Muscle of leg (tissue), 11 donors: ENCODE data around the gene ENTR1. TPM values are rescaled to one million over a fixed set of nuclear protein-coding genes. Genes with fewer than 3 reads are reported as not detected.

Experiments
- DNase-seq: peaks from one replicate; pipeline ENCODE4 v3.0.0; 2013
- H3K27ac ChIP-seq: one replicate; pipeline ENCODE4 v1.5.1; 2013; ENCODE audit warnings: mild to moderate bottlenecking, low read length, control low read depth
- H3K27me3 ChIP-seq: one replicate; pipeline ENCODE4 v1.6.1; 2013; ENCODE audit warnings: low read length; ENCODE audit not compliant: control insufficient read depth, insufficient read depth
- H3K36me3 ChIP-seq: one replicate; pipeline ENCODE4 v1.6.1; 2013; ENCODE audit warnings: low read length; ENCODE audit not compliant: control insufficient read depth, insufficient read depth
- H3K4me1 ChIP-seq: one replicate; pipeline ENCODE4 v1.6.1; 2013; ENCODE audit warnings: low read length; ENCODE audit not compliant: control insufficient read depth, insufficient read depth
- H3K4me3 ChIP-seq: one replicate; pipeline ENCODE4 v1.5.1; 2013; ENCODE audit warnings: low read length, control low read depth
- H3K9me3 ChIP-seq: replicated peaks from 2 replicates; pipeline ENCODE4 v1.6.1; 2013; ENCODE audit warnings: low read depth, low read length; ENCODE audit not compliant: control insufficient read depth
- WGBS: methylation state at CpG from one replicate; pipeline ENCODE4 v1.1.5; 2013; ENCODE audit warnings: missing lambda C conversion rate; ENCODE audit not compliant: insufficient coverage; 5-methylcytosine and 5-hydroxymethylcytosine counted together
- polyA plus RNA-seq, 8 donors: library from polyadenylated mRNA; unstranded; fragments of 120-200 nt; gene quantifications; one replicate each; pipeline versions ENCODE4 v1.2.1 to v1.2.3, GENCODE V29; 2013; ENCODE audit warnings: inconsistent platforms in 1 of 8, low replicate concordance in 1 of 8; ENCODE audit not compliant: insufficient read length in 8 of 8, insufficient read depth in 1 of 8
- total RNA-seq: library from RNA; stranded (reverse); fragments of 120-200 nt; gene quantifications from one replicate; pipeline ENCODE4 v1.2.4, GENCODE V29; 2013

ENTR1 gene
- total and polyA plus RNA-seq, 9 donors: 20.9 to 35.0 (median 32.2) TPM

DNA sequence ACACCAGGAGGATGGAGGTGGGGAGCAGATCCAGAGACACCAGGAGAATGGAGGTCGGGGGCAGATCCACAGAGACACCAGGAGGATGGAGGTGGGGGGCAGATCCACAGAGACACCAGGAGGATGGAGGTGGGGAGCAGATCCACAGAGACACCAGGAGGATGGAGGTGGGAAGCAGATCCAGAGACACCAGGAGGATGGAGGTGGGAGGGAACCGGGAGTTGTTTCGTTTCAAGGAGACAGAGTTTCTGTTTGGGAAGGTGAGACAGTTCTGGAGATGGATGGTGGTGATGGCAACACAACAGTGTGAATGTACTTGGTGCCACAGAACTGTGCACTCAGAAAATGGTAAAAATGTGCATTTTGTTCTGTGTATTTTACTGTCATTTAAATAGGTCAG, 38.2 kb upstream of the ENTR1 start:
- WGBS: 93% methylated on average over 3 of the region's 3 CpGs
- no peak for DNase-seq
- no peak overlapping the region for H3K27ac ChIP-seq
- H3K27me3 ChIP-seq: no peaks in the 10 kb centered on the region
- no peak overlapping the region for H3K4me3 ChIP-seq
- no peaks in the 10 kb centered on the region for H3K4me1 ChIP-seq
- H3K9me3 ChIP-seq: no peaks in the 10 kb centered on the region
- H3K36me3 ChIP-seq: peaks cover 84% of the 10 kb centered on the region

DNA sequence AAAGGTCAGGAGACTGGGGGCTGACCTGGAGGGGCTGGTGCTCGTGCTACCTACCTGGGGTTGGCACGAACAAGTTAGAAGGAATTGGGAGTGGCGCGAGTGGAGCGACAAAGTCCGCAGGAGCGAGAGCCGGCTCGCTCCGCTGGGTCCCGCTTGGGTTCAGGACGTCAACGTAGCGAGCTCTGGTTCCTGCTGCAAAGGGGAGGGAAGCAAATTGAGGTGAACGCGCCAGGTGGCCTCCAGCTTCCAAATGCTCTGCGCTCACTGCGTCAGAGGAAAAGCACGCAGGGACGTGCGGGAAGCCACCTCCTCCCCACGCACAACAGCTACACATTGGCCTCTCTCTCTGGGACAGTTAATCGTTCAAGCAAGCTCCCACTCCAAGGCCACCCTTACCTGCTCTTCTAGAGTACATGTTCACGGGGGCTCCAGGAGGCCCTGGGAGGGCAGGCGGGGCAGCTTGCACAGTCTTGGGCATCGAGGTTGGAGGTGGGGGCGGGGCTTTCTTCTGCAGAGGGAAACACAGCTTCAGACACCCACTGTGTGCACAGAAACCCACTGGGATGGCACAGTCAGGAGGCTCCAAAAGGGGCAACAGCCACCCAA, 36.9 kb upstream of the ENTR1 start:
- DNase-seq: no peak
- no peak overlapping the region for H3K27ac ChIP-seq
- no peaks in the 10 kb centered on the region for H3K27me3 ChIP-seq
- no peaks in the 10 kb centered on the region for H3K4me1 ChIP-seq
- 93% methylated on average over 25 of the region's 27 CpGs for WGBS
- H3K4me3 ChIP-seq: no peak overlapping the region
- no peaks in the 10 kb centered on the region for H3K9me3 ChIP-seq
- peaks cover 92% of the 10 kb centered on the region for H3K36me3 ChIP-seq

DNA sequence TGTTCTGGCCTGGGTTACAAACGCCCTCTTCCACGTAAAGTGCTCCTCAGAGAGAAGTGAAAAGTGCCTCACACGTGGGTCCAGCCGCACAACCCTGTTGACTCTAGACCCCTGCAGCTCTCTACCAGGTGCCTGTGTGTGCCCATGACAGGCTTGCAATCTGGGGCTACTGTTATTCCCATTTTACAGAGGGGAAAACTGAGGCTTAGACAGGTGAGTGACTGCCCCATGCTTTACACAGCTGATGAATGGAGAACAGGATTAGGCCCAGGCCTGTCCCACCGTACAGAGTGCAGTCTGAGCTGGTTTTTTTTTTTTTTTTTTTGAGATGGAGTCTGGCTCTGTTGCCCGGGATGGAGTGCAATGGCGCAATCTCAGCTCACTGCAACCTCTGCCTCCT, 35.4 kb upstream of the ENTR1 start:
- DNase-seq: no peak
- WGBS: 94% methylated on average over 2 of the region's 7 CpGs
- Histone ChIP-seq H3K9me3 (no peaks in the 10 kb centered on the region), H3K36me3 (peaks cover 95% of the 10 kb centered on the region), H3K27ac (no peak overlapping the region), H3K4me1 (no peaks in the 10 kb centered on the region), H3K4me3 (no peak overlapping the region), H3K27me3 (no peaks in the 10 kb centered on the region)

DNA sequence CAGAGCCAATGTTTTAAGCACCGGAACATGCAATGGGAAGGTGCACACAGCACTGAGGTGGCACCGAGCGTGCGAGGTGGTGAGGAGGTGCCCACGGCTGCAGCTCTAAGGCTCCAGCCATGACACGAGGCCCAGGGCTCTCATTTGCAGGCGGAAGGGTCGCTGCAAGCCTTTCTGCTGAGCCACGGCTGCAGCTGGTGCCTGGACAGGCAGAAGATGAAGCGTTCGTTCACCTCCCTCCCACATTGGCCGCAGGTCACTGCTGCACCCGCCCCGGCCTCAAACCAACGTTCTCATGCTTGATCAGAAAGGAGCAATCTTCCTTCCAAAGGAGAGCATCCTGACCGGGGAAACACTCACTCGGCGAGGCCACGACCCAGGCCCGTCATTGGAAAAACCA, 33.7 kb upstream of the ENTR1 start:
- peaks cover 83% of the 10 kb centered on the region for H3K36me3 ChIP-seq
- WGBS: 95% methylated on average over 20 of the region's 20 CpGs

DNA sequence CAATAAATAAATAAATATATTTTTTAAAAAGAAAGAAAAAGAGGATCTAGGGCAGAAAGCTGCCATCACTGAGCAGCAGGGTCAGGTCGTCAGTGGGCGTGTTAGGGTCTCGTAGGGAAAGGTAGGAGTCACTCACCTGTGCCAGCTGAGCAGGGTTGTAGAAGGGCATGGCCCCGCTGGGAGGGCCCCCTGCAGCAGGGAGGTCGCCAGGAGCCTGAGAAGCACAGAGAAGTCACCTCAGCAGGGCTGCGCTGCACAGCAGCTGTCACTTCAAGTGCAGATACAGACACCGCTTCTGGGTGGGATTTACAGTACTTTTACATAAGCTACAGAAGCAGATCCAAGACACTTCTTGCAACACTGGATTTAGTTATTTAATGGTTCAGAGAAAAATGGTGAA, 33.3 kb upstream of the ENTR1 start:
- DNase-seq: no peak
- 92% methylated on average over 3 of the region's 7 CpGs for WGBS
- H3K36me3 ChIP-seq: peaks cover 79% of the 10 kb centered on the region
- H3K9me3 ChIP-seq: no peaks in the 10 kb centered on the region
- H3K27me3 ChIP-seq: no peaks in the 10 kb centered on the region
- H3K27ac ChIP-seq: no peak overlapping the region
- H3K4me1 ChIP-seq: peaks cover 5% of the 10 kb centered on the region
- H3K4me3 ChIP-seq: no peak overlapping the region

More for the DNA sequence above, 33.7 kb upstream of the ENTR1 start:
- peaks cover 5% of the 10 kb centered on the region for H3K4me1 ChIP-seq
- no peak overlapping the region for H3K4me3 ChIP-seq
- H3K27ac ChIP-seq: no peak overlapping the region
- no peaks in the 10 kb centered on the region for H3K27me3 ChIP-seq
- H3K9me3 ChIP-seq: no peaks in the 10 kb centered on the region
- DNase-seq: no peak

DNA sequence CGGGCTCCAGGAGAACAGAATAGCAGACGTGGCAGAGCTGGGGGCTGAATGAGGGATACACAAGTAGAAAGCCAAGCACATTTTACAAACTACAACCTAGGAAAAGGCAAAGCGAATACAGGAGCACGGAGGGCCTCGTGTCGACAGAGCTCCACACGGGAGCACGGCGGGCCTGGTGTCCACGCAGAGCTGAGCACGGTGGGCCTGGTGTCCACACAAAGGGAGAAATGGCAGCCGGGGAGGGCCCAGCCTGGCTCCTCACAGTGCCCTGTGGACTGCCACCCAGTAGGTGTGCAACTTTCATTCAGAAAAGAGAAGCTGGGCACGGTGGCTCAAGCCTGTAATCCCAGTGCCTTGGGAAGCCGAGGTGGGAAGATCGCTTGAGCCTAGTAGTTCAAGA, 32.7 kb upstream of the ENTR1 start:
- H3K27me3 ChIP-seq: no peaks in the 10 kb centered on the region
- WGBS: 91% methylated on average over 9 of the region's 15 CpGs
- no peak for DNase-seq
- H3K9me3 ChIP-seq: no peaks in the 10 kb centered on the region
- peaks cover 9% of the 10 kb centered on the region for H3K4me1 ChIP-seq
- H3K27ac ChIP-seq: no peak overlapping the region
- H3K36me3 ChIP-seq: peaks cover 74% of the 10 kb centered on the region
- H3K4me3 ChIP-seq: no peak overlapping the region

DNA sequence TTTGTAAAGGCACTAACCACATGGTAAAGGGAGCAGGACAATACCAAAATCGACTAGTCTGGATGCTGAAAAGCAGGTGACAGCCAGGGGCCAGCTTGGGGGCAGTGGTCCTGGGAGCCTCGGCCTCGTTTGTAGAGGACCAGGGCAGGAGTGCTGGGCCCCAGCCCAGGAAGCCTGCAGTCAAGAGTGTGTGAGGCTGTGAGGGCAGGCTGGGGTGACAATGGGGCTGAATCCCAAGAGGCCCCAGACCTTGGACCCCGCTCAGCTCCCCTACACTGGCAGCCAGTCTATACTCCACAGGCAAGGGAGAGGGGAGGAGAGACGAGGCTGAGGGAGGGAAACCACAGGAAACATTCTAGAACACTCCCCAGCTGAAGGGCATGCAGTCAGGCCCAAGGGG, 31.9 kb upstream of the ENTR1 start:
- no peak for DNase-seq
- Histone ChIP-seq H3K27ac (no peak overlapping the region), H3K4me3 (no peak overlapping the region), H3K36me3 (peaks cover 67% of the 10 kb centered on the region), H3K27me3 (no peaks in the 10 kb centered on the region), H3K4me1 (peaks cover 17% of the 10 kb centered on the region), H3K9me3 (no peaks in the 10 kb centered on the region)
- 71% methylated on average over 3 of the region's 5 CpGs for WGBS

DNA sequence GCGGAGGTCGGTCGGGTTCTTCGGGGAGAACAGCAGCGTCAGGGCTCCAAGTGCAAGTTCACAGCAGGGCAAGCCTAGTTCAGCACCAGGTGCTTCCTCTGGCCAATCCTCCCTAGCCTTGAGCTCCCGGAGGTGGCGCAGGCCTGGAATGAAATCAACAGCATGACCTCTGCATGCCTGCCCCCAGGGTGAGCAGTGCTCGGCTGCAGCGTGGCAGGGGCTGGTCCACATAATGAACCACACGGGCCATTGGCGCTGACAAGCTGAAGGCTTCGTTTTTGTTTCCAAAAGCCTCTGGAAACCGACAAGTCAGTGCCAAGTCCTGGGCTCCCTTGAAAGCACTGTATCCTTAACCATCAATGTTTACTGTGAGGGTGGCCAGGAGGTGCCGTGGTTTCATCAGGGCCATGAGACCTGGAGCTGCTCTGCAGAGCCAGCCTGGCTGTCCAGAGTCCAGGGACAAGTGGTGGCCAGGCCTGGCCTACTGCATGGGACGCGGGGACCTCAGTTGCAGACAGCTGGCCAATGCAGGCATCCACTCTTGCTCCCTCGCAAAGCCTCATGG, 31.3 kb upstream of the ENTR1 start:
- H3K9me3 ChIP-seq: no peaks in the 10 kb centered on the region
- no peak overlapping the region for H3K27ac ChIP-seq
- H3K36me3 ChIP-seq: peaks cover 66% of the 10 kb centered on the region
- H3K4me1 ChIP-seq: peaks cover 22% of the 10 kb centered on the region
- no peak for DNase-seq
- H3K27me3 ChIP-seq: no peaks in the 10 kb centered on the region
- no peak overlapping the region for H3K4me3 ChIP-seq
- 81% methylated on average over 17 of the region's 17 CpGs for WGBS

DNA sequence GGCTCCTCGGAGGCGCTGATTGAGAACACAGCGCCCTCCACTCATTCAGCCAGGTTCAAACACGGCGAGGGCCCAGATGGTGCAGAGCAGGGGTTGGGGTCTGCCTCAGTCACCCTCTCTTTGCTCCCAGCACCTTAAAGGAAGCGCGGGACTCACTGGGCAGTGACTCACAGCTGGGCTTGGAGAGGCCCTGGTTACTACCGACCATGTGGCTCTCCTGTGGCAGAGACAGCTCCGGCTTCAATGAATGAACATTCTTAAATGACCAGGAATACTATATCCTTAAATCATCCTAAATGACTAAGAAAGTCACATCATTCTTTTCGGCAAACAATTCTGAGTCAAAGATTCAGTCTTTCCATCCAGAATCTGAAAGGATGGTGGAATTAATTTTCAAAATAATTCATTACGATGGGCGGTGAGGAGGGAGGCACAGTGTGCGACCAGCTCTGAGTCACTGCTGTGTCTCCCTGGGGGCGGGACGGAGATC, 30.8 kb upstream of the ENTR1 start:
- Histone ChIP-seq H3K4me1 (peaks cover 24% of the 10 kb centered on the region), H3K4me3 (no peak overlapping the region), H3K36me3 (peaks cover 68% of the 10 kb centered on the region), H3K27me3 (no peaks in the 10 kb centered on the region), H3K9me3 (no peaks in the 10 kb centered on the region), H3K27ac (no peak overlapping the region)
- WGBS: 96% methylated on average over 12 of the region's 15 CpGs
- DNase-seq: no peak

DNA sequence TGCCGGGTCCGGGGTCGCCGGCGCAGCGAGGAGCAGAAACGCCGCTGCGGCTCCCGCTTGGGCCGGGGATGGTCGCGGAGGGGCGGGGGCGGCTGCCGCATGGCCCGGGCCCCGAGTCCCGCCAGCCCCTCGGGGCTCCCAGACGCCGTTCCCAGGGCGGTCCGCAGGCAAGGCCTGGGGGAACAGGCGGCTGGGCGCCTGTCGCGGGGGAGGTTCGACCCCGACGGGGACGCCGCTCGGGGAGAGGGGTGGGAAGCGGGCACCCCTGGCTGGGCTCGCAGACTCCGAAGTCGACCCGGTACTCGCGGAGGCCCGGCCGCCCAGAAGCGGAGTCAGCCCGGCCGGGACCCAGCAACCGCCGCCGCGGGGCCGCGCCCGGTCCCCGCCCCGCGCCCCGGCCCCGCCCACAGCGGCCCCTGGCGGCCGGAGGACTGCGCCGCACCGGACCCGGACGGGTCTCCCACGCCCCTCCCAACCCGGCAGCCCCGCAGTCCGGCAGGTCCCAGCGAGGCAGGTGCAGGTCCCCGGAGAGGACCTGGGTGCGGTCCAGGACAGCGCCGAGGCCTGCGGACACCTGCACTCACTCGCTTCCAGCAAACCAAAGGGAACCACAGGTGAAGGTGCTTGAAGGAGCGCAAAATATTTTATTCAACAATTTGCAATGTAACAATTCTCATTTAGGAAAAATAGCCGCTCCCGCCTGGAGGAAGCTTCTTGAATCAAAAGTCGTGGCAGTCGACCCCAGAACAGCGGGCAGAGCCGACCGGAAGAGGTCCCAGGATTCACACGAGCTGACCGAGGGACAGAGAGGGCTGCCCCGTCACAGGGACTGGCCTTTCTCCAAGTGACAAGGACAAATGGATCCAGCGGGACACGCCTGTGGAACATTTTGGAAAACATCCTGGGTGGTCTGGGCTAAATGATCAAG, 29.3 kb upstream of the ENTR1 start, which contains the start of gene INPP5E:
TSS of gene INPP5E (minus strand) at position 365 of the 928 bp plus-strand sequence. CDS start 426 bp downstream, outside the sequence.
- peak within 1 kb of the TSS; percentile 76 for H3K4me3 ChIP-seq
- peaks cover 24% of the 10 kb centered on the region for H3K4me1 ChIP-seq
- H3K27ac ChIP-seq: no peak within 1 kb of the TSS
- DNase-seq: peak; percentile 85
- no peaks in the 10 kb centered on the region for H3K27me3 ChIP-seq
- no peaks in the 10 kb centered on the region for H3K9me3 ChIP-seq
- H3K36me3 ChIP-seq: peaks cover 57% of the 10 kb centered on the region
- WGBS: 6% methylated on average over 66 of the region's 90 CpGs
